Lower leg skin (tissue), 4 donors: ENCODE data around the gene CUL4A. TPM values are rescaled to one million over a fixed set of nuclear protein-coding genes. Genes with fewer than 3 reads are reported as not detected.

Experiments used
- DNase-seq, 2 donors: peaks; one replicate each; pipeline ENCODE4 v3.0.0-alpha.2; 2019; ENCODE audit warnings: low spot score in 2 of 2
- H3K4me3 ChIP-seq: fragments of 200-600 bp; sonication (generic); 2 replicates; pipeline ENCODE4 v1.5.1; 2017; ENCODE audit warnings: mild to moderate bottlenecking, low read depth; ENCODE audit not compliant: poor library complexity, severe bottlenecking
- POLR2A ChIP-seq, 2 donors: fragments of 450-650 bp; IDR thresholded peaks; one replicate each; pipeline ENCODE4 v1.6.1; 2016 to 2017; ENCODE audit warnings: antibody characterized with exemption in 2 of 2, mild to moderate bottlenecking in 1 of 2, moderate library complexity in 1 of 2
- WGBS, 2 donors: methylation state at CpG; one replicate each; pipeline ENCODE4 v1.1.5; 2018; 5-methylcytosine and 5-hydroxymethylcytosine counted together
- intact Hi-C: fragments of 100-400 bp; cut with DNase I; formaldehyde crosslinking; loops from one replicate; pipeline ENCODE4 v1.15.0; 2023; ENCODE audit warnings: low total_unique reads
- total RNA-seq, 4 donors: library from RNA; depleted of rRNA; stranded (reverse); fragments of >200 nt; gene quantifications; one replicate each; pipeline ENCODE4 v1.1.0, GENCODE V29; 2016
- TF ChIP-seq, protein P1 (sequence below), 3 donors: fragments of 450-650 bp; IDR thresholded peaks; one replicate each; pipeline ENCODE4 v1.5.1; 2016; ENCODE audit warnings: antibody characterized with exemption in 3 of 3, mild to moderate bottlenecking in 3 of 3, moderate library complexity in 2 of 3

Gene CUL4A
- total RNA-seq, 4 donors from 2014 or later = 80.7 to 146 (median 105) TPM

DNA sequence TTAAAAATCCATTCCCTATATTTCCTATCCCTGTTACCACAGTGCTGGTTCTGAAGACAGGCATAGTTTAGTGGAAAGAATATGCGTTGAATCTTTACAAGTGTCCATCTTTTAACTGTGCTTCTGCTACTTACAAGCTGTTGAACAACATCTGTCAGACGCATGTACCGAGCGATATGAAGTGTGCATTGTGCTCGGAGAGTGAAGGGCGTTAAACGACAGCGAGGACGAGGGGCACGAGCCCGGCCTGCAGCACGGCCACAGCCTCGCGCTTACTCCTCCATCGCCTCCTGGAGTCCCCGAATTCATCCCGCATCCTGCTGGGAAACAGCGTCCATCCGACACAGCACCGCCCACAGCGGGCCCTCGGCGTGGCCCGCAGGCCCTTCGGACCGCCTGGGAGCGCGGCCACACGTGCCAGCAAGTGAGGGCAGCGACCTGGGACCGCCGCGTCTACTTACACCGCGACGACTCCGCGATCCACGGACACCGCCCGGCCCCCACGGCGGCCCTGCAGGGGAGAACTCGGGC is 1.5 kb upstream of the CUL4A start:
- TF ChIP-seq, protein P1, sequence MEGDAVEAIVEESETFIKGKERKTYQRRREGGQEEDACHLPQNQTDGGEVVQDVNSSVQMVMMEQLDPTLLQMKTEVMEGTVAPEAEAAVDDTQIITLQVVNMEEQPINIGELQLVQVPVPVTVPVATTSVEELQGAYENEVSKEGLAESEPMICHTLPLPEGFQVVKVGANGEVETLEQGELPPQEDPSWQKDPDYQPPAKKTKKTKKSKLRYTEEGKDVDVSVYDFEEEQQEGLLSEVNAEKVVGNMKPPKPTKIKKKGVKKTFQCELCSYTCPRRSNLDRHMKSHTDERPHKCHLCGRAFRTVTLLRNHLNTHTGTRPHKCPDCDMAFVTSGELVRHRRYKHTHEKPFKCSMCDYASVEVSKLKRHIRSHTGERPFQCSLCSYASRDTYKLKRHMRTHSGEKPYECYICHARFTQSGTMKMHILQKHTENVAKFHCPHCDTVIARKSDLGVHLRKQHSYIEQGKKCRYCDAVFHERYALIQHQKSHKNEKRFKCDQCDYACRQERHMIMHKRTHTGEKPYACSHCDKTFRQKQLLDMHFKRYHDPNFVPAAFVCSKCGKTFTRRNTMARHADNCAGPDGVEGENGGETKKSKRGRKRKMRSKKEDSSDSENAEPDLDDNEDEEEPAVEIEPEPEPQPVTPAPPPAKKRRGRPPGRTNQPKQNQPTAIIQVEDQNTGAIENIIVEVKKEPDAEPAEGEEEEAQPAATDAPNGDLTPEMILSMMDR (IDR thresholded peaks at IDR 0.05) = no peak
- no peak for TF ChIP-seq POLR2A (IDR thresholded peaks at IDR 0.05)
- peak overlapping the region; percentile 93 for H3K4me3 ChIP-seq
- DNase-seq = no peak
- WGBS, 2 donors = 0 to 1% methylated on average over 36 to 44 of the region's 44 CpGs
- intact Hi-C loops = loop anchor here (10.0 kb wide), 1 partner anchor 157 kb away; the partner anchor contains the start of gene GRTP1

DNA sequence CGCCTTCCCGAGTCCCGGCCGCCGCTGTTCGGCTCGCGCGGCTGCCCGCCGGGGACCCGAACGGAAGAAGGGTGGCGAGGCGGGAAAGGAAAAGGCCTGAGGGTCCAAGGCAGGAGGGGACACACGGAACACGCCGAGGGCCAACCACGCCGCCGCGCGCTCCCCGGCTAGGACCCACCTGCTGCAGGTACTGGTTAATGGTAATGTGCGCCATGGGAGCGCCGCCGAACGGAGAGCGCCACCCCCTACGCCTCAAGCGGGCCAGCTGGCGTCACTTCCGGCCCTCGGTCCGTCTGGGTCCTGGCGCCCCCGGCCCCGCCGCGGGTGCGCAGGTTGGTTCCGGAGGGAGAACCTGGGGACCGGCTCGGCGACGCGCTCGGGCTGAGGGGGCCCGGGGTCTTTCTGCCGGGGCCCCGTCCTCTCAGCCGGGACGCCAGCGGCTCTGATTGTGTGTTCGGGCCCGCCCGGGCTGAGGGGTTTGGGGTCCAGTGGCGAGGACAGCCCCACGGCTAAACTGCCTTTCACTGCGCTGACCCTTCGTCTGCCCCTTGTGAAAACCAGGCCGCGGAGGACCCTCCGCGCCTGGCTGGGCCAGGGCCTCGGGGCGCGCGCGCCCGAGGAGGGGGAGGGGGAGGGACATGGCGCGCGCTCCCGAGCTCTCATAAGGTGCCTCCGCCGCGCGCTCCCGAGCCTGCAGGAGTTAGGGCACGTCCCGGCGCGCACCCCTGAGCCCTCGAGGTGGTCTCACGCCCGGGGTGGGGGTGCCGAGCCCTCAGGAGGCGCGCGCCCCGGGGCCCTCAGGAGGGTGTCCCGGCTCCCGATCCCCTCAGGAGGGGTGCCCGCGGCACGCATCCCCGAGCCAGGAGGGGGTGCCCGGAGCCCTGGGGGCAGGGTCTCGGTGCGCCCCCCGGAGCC is 735 bp upstream of the CUL4A start, which contains the start of gene PCID2:
Gene PCID2 (minus strand): TSS at position 249 of the 915 bp plus-strand sequence. CDS start 35 bp downstream, at position 214.
- WGBS, 2 donors = 0 to 1% methylated on average over 51 to 56 of the region's 103 CpGs
- intact Hi-C loops = loop anchor here (10.0 kb wide), 1 partner anchor 156 kb away; the partner anchor contains the start of gene GRTP1
- peak within 1 kb of the TSS; percentile 93 for H3K4me3 ChIP-seq
- TF ChIP-seq POLR2A (IDR thresholded peaks at IDR 0.05) = no peak
- TF ChIP-seq, protein P1 (IDR thresholded peaks at IDR 0.05) = no peak
- peak; percentile 82 to 97 for DNase-seq

DNA sequence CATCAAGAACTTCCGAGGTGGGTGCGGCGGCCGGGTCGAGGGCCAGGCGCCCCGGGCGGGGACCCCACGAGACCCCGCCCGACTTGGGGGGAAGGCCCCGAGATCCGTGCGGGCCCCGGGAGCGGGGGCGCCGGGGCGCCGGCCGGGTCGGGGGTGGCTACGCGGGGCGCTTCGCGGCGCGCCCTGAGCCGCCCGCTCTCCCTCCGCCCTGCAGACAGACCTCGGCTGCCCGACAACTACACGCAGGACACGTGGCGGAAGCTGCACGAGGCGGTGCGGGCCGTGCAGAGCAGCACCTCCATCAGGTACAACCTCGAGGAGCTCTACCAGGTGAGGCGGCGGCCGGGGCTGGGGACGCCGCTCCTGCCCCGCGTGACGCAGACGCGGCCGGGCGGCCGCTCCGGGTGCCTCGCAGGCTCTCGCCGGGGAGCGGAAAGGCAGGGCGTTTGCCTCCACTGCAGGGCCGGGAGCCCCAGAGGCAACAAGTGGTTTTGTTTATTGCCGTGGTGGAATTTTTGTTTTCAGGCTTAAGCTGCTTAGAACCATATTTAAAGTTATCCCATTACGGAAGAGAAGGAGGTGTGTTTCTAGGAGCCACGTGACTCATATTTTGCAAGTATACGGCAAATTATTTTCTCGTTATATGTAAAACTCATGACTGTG is 477 bp downstream of the CUL4A start:
- WGBS, 2 donors = 0% methylated on average over 27 to 32 of the region's 67 CpGs
- intact Hi-C loops = loop anchor here (10.0 kb wide), 1 partner anchor 155 kb away; the partner anchor contains the start of gene GRTP1

DNA sequence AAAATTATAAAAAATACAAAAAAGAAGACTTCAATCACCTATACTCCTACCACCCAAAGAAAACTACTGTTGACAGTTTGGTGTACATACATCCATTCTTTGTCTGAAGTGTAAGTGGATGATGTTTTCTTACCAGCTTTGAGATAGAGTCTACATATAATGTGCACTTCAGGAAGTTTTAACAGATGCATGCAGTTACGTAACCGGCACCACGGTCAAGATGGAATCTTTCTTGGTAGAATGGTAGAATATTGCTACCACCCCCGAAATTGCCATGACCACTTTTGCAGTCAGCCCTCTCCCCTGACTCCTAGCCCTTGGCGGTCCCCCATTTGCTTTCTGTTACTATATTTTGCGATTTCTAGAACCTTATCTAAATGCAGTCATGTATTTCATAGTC is 1.4 kb downstream of the CUL4A start:
- no peak for TF ChIP-seq POLR2A (IDR thresholded peaks at IDR 0.05)
- TF ChIP-seq, protein P1 (IDR thresholded peaks at IDR 0.05) = no peak
- no peak overlapping the region for H3K4me3 ChIP-seq
- 83 to 88% methylated on average over 6 of the region's 6 CpGs for WGBS, 2 donors
- DNase-seq = no peak
- intact Hi-C loops = no loop called here

More for the DNA sequence above, 477 bp downstream of the CUL4A start:
- TF ChIP-seq POLR2A (IDR thresholded peaks at IDR 0.05) = no peak
- TF ChIP-seq, protein P1 (IDR thresholded peaks at IDR 0.05) = no peak
- H3K4me3 ChIP-seq = peak overlapping the region; percentile 74
- peak; percentile 43 to 93 for DNase-seq

DNA sequence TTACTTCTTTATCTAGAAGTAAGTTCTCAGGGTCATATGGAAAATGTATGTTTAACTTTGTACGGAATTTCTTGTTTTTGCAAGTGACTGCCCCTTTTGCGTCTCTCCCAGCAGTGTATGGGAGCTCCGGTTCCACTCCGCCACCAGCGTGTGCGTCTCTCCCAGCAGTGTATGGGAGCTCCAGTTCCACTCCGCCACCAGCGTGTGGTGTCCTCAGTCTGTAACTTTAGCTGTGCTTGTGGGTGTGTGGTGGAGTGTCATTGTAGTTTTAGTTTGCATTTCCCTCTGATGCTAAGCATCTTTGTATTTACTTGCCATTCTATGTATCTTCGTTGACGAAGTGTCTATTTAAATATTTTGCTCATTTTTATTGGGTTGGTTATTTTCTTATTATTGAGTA is 2.4 kb downstream of the CUL4A start:
- intact Hi-C loops = no loop called here
- no peak for DNase-seq
- 98% methylated on average over 10 of the region's 10 CpGs for WGBS, 2 donors
- TF ChIP-seq POLR2A (IDR thresholded peaks at IDR 0.05) = no peak
- TF ChIP-seq, protein P1 (IDR thresholded peaks at IDR 0.05) = no peak
- no peak overlapping the region for H3K4me3 ChIP-seq
